Esophagus mucosa (tissue), 1 donor: ENCODE results near the gene EME2. TPM values are rescaled to one million over a fixed set of nuclear protein-coding genes. Genes with fewer than 3 reads are reported as not detected.
"Not testable (repeated sequence)": the region's sequence is repeated elsewhere in the genome, so short reads cannot be mapped to it uniquely, and the experiment has no call there.

ENCODE experiments used
- ATAC-seq: fragments of 200-7000 bp; cut with Tn5 transposase; one replicate; pipeline ENCODE4 v1.9.1; 2020
- total RNA-seq: library from RNA; stranded (reverse); gene quantifications from one replicate; pipeline ENCODE4 v1.2.4, GENCODE V29; 2023
- donor health status: DM: yes; HTN: yes; CAD: no.

Gene EME2
- total RNA-seq, 1 donor from 2014 or later, result 13.0 TPM

GRCh38 chr16:1791256-1791942 lies 18.8 kb downstream of the EME2 start:
- ATAC-seq, result no peak

GRCh38 chr16:1791943-1792812 lies 19.6 kb downstream of the EME2 start:
- ATAC-seq, result no peak

- no peak for ATAC-seq
Measured at GRCh38 chr16:1792836-1793577, 20.4 kb downstream of the EME2 start.

GRCh38 chr16:1793578-1794220 lies 21.1 kb downstream of the EME2 start, which contains the start of gene IGFALS:
Gene IGFALS, minus strand, starts transcription at chr16:1793705. Its CDS starts 53 bp downstream, at chr16:1793652.
- peak; percentile 2 for ATAC-seq

GRCh38 chr16:1794221-1794871 lies 21.7 kb downstream of the EME2 start:
- peak; percentile 2 for ATAC-seq

GRCh38 chr16:1794908-1795666 lies 22.5 kb downstream of the EME2 start:
- no peak for ATAC-seq

GRCh38 chr16:1799263-1799662 lies 26.7 kb downstream of the EME2 start:
- not testable (repeated sequence) for ATAC-seq

- ATAC-seq, result no peak
Measured at GRCh38 chr16:1800701-1801100, 28.1 kb downstream of the EME2 start.

- no peak for ATAC-seq
Measured at GRCh38 chr16:1807626-1808025, 35.0 kb downstream of the EME2 start.

- ATAC-seq, result no peak
Measured at GRCh38 chr16:1808691-1809090, 36.1 kb downstream of the EME2 start.

GRCh38 chr16:1809281-1809801 lies 36.7 kb downstream of the EME2 start:
- ATAC-seq, result peak; percentile 16

GRCh38 chr16:1810106-1810505 lies 37.5 kb downstream of the EME2 start:
- ATAC-seq, result no peak

- ATAC-seq, result no peak
Measured at GRCh38 chr16:1810536-1810935, 37.9 kb downstream of the EME2 start.

GRCh38 chr16:1812732-1813163 lies 40.1 kb downstream of the EME2 start:
- peak; percentile 72 for ATAC-seq

- no peak for ATAC-seq
Measured at GRCh38 chr16:1815461-1815860, 42.9 kb downstream of the EME2 start.

- no peak for ATAC-seq
Measured at GRCh38 chr16:1816396-1817275, 44.0 kb downstream of the EME2 start.

- ATAC-seq, result no peak
Measured at GRCh38 chr16:1817276-1817589, 44.6 kb downstream of the EME2 start.

- no peak for ATAC-seq
Measured at GRCh38 chr16:1817716-1818115, 45.1 kb downstream of the EME2 start.

- ATAC-seq, result no peak
Measured at GRCh38 chr16:1818204-1818872, 45.7 kb downstream of the EME2 start.
